ENCODE data around the gene MSN. TPM values are rescaled to one million over a fixed set of nuclear protein-coding genes. Genes with fewer than 3 reads are reported as not detected.

Gene MSN
- total RNA-seq, 1 donor from 2014 or later: 134 TPM

Other genes starting within 250 kb of the MSN start
- gene LAS1L, start 132.9 kb upstream of the MSN start, total RNA-seq: 41.1 TPM

Measured in ureter (tissue), 1 donor.